NCI-H82 treated with DMSO at 0.1 percent for 48 hours (cell line): ENCODE measurements around the gene CLCA4.
"Not testable (repeated sequence)": the region's sequence is repeated elsewhere in the genome, so short reads cannot be mapped to it uniquely, and the experiment has no call there.

ENCODE experiments used
- DNase-seq: peaks from one replicate; lab custom pipeline; 2025; ENCODE audit not compliant: unreplicated experiment; lab: John Stamatoyannopoulos, UW

CLCA4 gene

GRCh38 chr1:86546787-86547221, at the start of gene CLCA4:
Gene CLCA4 (plus strand): TSS chr1:86547078. CDS start chr1:86547120, 42 bp downstream.
- no peak for DNase-seq

GRCh38 chr1:86498281-86498680, 48.6 kb upstream of the CLCA4 start:
- DNase-seq = no peak

GRCh38 chr1:86499987-86500593, 46.8 kb upstream of the CLCA4 start:
- DNase-seq = peak; percentile 46

GRCh38 chr1:86500714-86501113, 46.2 kb upstream of the CLCA4 start:
- DNase-seq = no peak

GRCh38 chr1:86502125-86502646, 44.7 kb upstream of the CLCA4 start:
- not testable (repeated sequence) for DNase-seq

GRCh38 chr1:86502721-86503405, 44.0 kb upstream of the CLCA4 start:
- DNase-seq = no peak

- peak; percentile 14 for DNase-seq
Measured at GRCh38 chr1:86503406-86504136, 43.3 kb upstream of the CLCA4 start.

GRCh38 chr1:86504137-86504479, 42.8 kb upstream of the CLCA4 start:
- no peak for DNase-seq

- no peak for DNase-seq
Measured at GRCh38 chr1:86504895-86505563, 41.8 kb upstream of the CLCA4 start.

- no peak for DNase-seq
Measured at GRCh38 chr1:86505564-86505902, 41.3 kb upstream of the CLCA4 start.

GRCh38 chr1:86507935-86508582, 38.8 kb upstream of the CLCA4 start:
- peak; percentile 21 for DNase-seq

GRCh38 chr1:86508583-86508969, 38.3 kb upstream of the CLCA4 start:
- DNase-seq = no peak

- DNase-seq = no peak
Measured at GRCh38 chr1:86515597-86515996, 31.3 kb upstream of the CLCA4 start.

GRCh38 chr1:86516335-86516734, 30.5 kb upstream of the CLCA4 start:
- DNase-seq = no peak

GRCh38 chr1:86517336-86517735, 29.5 kb upstream of the CLCA4 start:
- DNase-seq = no peak

- no peak for DNase-seq
Measured at GRCh38 chr1:86520789-86521521, 25.9 kb upstream of the CLCA4 start.

GRCh38 chr1:86521522-86521891, 25.4 kb upstream of the CLCA4 start:
- no peak for DNase-seq

GRCh38 chr1:86522240-86522639, 24.6 kb upstream of the CLCA4 start:
- no peak for DNase-seq

- DNase-seq = no peak
Measured at GRCh38 chr1:86523670-86524354, 23.1 kb upstream of the CLCA4 start.

- no peak for DNase-seq
Measured at GRCh38 chr1:86527306-86527705, 19.6 kb upstream of the CLCA4 start.
